Measurements from ENCODE around the gene TMEM143.
A peak's percentile ranks its signal among the peaks of the same experiment; 100 is the strongest.
"Not testable (repeated sequence)": the region's sequence is repeated elsewhere in the genome, so short reads cannot be mapped to it uniquely, and the experiment has no call there.

TMEM143 gene

DNA sequence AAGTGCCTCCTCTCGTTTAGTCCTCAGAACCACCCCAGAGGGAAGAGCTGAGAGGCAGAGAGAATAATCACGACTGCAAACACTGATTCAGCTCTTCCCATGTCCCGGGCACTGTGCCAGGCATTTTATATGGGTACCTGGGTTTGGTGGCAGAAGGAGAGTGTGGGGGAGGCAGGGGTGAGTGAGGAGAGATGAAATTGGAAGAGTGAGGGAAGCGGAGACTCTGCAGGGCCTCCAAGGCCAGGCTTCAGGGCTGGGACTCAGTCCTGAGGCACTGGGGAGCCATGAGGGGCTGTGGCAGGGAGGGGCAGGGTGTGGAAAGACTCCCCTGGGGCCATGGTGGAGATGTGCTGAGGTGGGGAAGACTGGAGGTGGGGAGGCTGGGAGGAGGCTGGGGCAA is 9.2 kb upstream of the TMEM143 start:
- Mint-ChIP-seq H3K36me3 (no peaks in the 10 kb centered on the region), H3K27ac (no peak overlapping the region), H3K27me3 (no peaks in the 10 kb centered on the region), H3K9me3 (no peaks in the 10 kb centered on the region), H3K4me3 (no peak overlapping the region), H3K4me1 (no peaks in the 10 kb centered on the region)

DNA sequence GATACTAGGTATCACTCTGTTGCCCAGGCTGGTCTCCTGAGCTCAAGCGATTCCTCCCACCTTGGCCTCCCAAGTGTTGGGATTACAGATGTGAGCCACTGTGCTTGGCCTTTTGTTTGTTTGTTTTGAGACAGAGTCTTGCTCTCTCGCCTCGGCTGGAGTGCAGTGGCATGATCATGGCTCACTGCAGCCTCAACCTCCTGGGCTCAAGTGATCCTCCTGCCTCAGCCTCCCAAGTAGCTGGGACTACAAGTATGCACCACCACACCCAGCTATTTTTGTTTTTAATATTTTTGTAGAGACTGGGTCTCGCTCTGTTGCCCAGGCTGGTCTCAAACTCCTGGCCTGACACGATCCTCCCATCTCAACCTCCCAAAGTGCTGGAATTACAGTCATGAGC is 8.0 kb upstream of the TMEM143 start:
- not testable (repeated sequence) for H3K27me3 Mint-ChIP-seq, H3K36me3 Mint-ChIP-seq, H3K27ac Mint-ChIP-seq, H3K4me1 Mint-ChIP-seq, H3K4me3 Mint-ChIP-seq, H3K9me3 Mint-ChIP-seq

DNA sequence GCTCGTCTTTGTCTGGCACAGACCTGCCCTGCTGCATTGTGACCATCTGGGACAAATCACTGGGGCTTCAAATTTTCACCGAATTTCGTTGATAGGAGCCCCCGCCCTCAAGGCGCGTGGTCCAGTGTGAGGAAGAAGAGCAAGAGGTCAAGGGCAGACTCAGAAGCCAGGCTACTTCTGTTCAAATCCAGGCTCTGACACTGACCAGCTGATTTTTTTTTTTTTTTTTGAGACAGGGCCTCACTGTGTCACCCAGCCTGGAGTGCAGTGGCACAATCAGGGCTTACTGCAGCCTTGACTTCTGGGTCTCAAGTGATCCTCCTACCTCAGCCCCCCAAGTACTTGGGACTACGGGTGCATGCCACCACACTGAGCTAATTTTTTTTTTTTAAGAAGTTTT is 7.6 kb upstream of the TMEM143 start:
- Mint-ChIP-seq H3K4me1 (no peaks in the 10 kb centered on the region), H3K9me3 (no peaks in the 10 kb centered on the region), H3K36me3 (no peaks in the 10 kb centered on the region), H3K4me3 (no peak overlapping the region), H3K27ac (no peak overlapping the region), H3K27me3 (no peaks in the 10 kb centered on the region)

DNA sequence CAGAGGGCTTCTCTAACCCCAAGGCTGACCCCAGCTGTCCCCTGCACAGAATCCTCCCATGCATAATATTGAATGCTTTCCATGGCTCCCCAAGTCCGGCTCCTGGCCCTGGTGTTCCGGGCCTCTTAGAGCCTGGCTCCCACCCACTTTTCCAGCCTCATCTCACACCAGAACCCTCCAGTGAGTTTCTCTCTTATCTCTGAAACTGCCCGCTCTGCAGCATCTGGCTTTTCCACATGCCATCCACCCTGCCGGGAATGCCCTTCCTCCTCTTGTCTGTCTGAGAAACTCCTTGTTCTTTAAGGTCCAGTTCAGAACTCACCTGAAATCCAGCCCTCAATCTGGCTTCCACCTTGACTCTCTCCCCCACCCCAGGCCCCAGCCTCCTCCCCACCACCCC is 7.2 kb upstream of the TMEM143 start:
- no peaks in the 10 kb centered on the region for H3K9me3 Mint-ChIP-seq
- no peaks in the 10 kb centered on the region for H3K4me1 Mint-ChIP-seq
- H3K27me3 Mint-ChIP-seq, result no peaks in the 10 kb centered on the region
- no peaks in the 10 kb centered on the region for H3K36me3 Mint-ChIP-seq
- H3K27ac Mint-ChIP-seq, result peak overlapping the region; percentile 41
- H3K4me3 Mint-ChIP-seq, result no peak overlapping the region

DNA sequence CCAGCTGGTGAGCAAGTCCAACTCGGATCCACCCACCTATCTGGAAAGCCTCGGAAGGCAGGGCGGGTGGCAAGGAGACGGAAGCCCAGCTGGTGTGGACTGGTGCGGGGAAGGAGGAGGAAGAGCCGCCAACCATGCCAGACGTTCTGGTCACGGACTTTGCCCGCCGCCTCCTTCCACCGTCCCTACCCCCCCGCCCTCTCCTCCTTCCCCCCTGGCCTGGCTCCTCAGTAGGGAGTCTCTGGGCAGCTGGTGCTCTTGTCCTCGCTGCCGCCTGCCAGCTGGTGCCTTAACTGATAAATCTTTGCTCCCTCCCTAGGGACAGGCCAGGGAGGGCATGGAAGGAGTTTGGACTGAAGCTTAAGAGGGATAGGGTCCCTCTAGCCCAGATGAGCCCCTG is 5.2 kb upstream of the TMEM143 start:
- H3K27me3 Mint-ChIP-seq, result no peaks in the 10 kb centered on the region
- no peaks in the 10 kb centered on the region for H3K9me3 Mint-ChIP-seq
- H3K27ac Mint-ChIP-seq, result no peak overlapping the region
- H3K36me3 Mint-ChIP-seq, result no peaks in the 10 kb centered on the region
- no peak overlapping the region for H3K4me3 Mint-ChIP-seq
- H3K4me1 Mint-ChIP-seq, result no peaks in the 10 kb centered on the region

DNA sequence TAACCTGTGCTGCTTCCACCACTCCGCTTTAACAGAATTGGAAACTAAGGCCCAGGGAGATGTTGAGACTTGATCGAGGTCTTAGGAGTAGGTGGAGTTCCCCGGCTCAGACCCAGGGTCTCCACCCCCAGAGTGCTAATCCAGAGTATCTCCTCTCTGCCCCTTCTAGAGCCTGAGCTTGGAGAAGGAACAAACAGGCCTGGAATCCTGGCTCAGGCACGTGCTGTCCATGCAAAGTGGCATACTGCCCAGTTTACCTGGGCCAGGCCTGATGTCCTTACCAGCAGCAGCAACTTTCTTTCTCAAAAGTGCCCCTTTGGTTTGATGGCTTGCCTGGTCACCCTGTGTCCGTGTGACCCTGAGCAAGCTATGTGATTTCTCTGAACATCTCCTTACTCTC is 4.1 kb upstream of the TMEM143 start:
- peaks cover 2% of the 10 kb centered on the region for H3K4me1 Mint-ChIP-seq
- no peak overlapping the region for H3K27ac Mint-ChIP-seq
- no peaks in the 10 kb centered on the region for H3K27me3 Mint-ChIP-seq
- no peaks in the 10 kb centered on the region for H3K36me3 Mint-ChIP-seq
- H3K9me3 Mint-ChIP-seq, result no peaks in the 10 kb centered on the region
- no peak overlapping the region for H3K4me3 Mint-ChIP-seq

DNA sequence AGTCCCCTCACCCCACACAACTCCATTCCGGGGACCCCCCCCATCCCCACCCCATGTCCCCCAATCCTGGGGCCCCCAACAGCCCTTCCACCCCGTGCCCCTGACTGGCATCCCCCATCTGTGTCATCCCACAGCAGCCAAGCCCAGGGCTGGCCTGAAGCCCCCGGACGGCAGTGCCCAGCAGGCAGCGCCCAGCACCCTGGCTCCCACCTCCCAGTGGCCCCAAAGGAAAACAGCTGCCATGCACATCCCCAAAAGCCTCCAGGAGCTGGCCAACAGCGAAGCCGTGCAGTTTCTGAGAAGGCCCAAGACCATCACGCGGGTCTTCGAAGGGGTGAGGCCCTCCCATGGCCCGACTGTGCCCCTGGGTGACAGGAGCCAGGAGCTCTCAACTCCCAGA is 1.9 kb upstream of the TMEM143 start:
- no peak overlapping the region for H3K4me3 Mint-ChIP-seq
- peaks cover 6% of the 10 kb centered on the region for H3K4me1 Mint-ChIP-seq
- no peak overlapping the region for H3K27ac Mint-ChIP-seq
- H3K36me3 Mint-ChIP-seq, result no peaks in the 10 kb centered on the region
- no peaks in the 10 kb centered on the region for H3K9me3 Mint-ChIP-seq
- no peaks in the 10 kb centered on the region for H3K27me3 Mint-ChIP-seq

DNA sequence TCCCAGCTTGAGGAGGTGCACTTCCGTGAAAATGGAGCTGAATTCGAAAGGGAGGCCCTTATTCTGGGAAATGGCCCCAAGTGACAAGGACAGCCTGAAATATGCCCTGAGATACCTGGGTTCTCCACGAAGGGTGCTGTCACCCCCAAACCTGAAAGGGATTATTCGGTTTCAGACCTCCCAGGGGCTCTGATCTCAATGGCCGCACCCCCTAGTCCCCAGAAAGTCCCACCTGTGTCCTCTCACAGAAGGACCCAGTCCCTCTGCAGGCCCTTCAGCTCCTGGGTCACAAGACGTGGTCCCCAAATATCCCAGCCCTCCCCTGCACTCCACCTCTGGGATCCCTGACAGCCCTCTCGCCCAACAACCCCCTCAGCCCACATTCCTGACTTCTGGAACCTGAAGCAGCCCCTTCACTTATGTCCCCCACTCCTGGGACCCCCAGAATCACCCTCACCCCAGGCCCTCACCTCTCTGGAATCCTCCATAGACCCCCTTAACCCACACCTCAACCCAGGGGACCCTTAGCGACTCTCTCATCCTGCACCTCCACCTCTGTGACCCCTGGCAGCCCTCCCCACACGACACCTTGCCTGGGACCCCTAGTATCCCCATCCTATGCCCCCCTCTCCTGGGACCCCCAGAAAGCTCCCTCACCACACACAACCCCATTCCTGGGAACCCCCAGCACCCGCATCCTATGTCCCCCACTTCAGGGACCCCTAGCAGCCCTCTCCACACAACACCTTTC is 1.0 kb upstream of the TMEM143 start:
- H3K27me3 Mint-ChIP-seq, result no peaks in the 10 kb centered on the region
- peaks cover 6% of the 10 kb centered on the region for H3K4me1 Mint-ChIP-seq
- H3K27ac Mint-ChIP-seq, result no peak overlapping the region
- no peaks in the 10 kb centered on the region for H3K36me3 Mint-ChIP-seq
- peak overlapping the region; percentile 96 for H3K4me3 Mint-ChIP-seq
- no peaks in the 10 kb centered on the region for H3K9me3 Mint-ChIP-seq

DNA sequence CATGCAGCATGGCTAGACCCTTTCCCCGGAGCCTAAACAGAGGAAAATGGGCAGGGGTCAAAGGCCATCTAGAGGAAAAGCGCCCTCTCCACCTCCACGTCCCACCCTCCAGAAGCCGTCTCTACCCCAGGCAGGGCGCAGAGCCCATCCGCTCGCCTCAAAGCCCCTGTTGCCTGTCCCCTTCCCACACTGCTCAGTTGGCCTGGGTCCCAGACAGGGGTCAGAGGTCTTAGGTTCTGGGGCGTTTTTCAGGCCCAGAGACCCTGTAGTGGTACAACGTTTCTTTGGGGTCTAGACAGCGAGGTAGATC is 285 bp downstream of the TMEM143 start:
- no peaks in the 10 kb centered on the region for H3K9me3 Mint-ChIP-seq
- H3K36me3 Mint-ChIP-seq, result peaks cover 4% of the 10 kb centered on the region
- peaks cover 6% of the 10 kb centered on the region for H3K4me1 Mint-ChIP-seq
- H3K27me3 Mint-ChIP-seq, result no peaks in the 10 kb centered on the region
- peak overlapping the region; percentile 93 for H3K27ac Mint-ChIP-seq
- H3K4me3 Mint-ChIP-seq, result peak overlapping the region; percentile 96

DNA sequence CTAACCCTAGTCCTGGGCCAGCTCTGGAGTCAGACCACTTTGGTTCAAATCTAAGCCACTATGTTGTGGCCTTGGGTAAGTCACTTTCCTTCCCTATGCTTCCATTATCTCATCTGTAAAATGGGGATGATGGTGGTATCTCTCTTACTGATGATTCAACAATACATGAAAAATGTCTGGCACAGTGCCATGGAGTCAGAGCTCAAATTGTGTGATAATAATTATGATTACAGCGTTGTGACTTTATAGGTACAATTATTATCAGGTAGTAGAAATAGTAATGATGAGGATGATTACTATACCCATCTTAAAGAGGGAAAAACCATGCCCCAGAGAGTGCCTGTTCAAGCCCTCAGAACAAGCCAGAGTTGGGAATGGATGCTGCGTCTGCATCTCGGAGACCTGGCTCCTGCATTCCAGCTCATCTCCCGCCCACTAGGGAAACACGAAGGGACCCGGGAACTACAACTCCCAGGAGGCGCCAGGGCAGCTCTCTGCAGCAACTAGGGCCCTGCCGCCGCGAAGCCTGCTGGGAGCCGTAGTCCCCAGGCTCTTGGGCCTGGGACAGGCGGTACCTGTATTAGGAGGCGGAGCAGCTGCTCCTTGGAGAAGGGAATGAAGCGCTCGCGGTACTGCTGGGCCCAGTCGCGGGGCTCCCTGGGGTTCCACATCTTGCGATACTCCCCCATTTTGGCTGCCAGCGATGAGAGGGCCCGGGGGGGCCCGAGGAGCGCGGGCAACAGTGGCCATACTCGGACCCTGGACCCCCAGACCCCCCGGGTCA is 832 bp downstream of the TMEM143 start:
- H3K27ac Mint-ChIP-seq, result no peak overlapping the region
- H3K9me3 Mint-ChIP-seq, result no peaks in the 10 kb centered on the region
- peak overlapping the region; percentile 96 for H3K4me3 Mint-ChIP-seq
- H3K27me3 Mint-ChIP-seq, result no peaks in the 10 kb centered on the region
- H3K4me1 Mint-ChIP-seq, result peaks cover 6% of the 10 kb centered on the region
- peaks cover 5% of the 10 kb centered on the region for H3K36me3 Mint-ChIP-seq

DNA sequence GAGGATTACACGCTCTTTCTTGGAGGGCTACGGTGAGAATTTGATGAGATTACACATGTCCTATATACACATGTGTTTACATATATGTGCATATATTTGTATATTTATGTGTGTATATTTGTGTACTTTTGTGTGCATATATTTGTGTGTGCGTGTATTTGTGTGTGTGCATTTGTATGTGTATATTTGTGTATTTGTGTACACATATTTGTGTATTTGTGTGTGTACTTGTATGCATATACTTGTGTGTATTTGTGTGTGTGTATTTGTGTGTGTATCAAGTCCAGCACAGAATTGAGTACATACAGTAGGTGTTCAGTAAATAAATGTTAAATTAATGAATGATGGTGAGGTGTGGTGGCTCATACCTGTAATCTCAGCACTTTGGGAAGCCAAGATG is 1.8 kb downstream of the TMEM143 start:
- no peaks in the 10 kb centered on the region for H3K27me3 Mint-ChIP-seq
- H3K36me3 Mint-ChIP-seq, result peaks cover 6% of the 10 kb centered on the region
- H3K4me1 Mint-ChIP-seq, result peaks cover 6% of the 10 kb centered on the region
- H3K4me3 Mint-ChIP-seq, result no peak overlapping the region
- no peak overlapping the region for H3K27ac Mint-ChIP-seq
- H3K9me3 Mint-ChIP-seq, result no peaks in the 10 kb centered on the region

DNA sequence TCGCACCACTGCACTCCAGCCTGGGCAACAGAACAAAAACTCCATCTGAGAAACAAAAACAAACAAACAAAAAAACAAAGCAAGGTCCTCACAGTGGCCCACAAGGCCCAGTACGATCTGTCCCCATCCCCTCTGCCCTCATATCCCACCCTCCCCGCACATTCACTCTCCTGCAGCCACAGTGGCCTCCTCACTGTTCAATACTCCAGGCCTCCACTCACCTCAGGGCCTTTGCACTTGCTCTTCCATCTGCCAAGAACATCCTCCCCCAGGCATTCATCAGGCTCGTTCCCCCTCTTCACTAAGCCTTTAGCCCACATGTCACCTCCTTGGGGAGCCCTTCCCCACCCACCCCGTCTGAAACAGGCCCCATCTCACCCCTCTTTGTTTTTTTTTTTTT is 4.6 kb downstream of the TMEM143 start:
- no peak overlapping the region for H3K4me3 Mint-ChIP-seq
- peaks cover 6% of the 10 kb centered on the region for H3K36me3 Mint-ChIP-seq
- H3K27ac Mint-ChIP-seq, result no peak overlapping the region
- no peaks in the 10 kb centered on the region for H3K27me3 Mint-ChIP-seq
- peaks cover 6% of the 10 kb centered on the region for H3K4me1 Mint-ChIP-seq
- H3K9me3 Mint-ChIP-seq, result no peaks in the 10 kb centered on the region

DNA sequence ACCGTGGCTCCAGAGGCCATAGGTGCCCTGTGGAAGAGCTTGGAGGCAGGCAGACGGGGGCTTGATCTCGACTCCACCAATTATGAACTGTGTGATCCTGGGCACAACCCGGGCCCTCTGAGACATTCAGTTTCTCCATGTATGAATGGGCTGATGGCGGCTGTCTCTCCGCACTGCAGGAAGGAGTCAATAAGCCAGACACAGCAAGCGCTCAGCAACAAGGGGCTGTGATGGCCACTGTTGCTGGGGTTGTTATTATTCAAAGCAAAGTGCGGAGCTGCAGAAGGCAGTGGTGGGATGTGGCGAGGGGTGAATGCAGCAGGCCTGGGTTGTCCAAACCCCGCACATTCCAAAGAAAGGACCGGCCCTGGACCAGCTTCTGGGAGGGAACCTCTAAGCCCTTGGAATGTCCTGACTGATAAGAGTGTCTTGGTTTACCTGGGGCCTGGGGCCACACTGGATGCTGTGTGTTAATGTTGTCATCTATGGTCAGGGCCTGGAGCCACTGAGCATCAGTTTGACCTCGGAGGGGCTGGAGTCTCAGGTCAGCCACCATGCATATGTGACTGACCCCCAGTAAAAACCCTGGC is 8.3 kb downstream of the TMEM143 start:
- Mint-ChIP-seq H3K27ac (no peak overlapping the region), H3K27me3 (no peaks in the 10 kb centered on the region), H3K9me3 (no peaks in the 10 kb centered on the region), H3K4me3 (no peak overlapping the region), H3K36me3 (peaks cover 6% of the 10 kb centered on the region), H3K4me1 (peaks cover 4% of the 10 kb centered on the region)

DNA sequence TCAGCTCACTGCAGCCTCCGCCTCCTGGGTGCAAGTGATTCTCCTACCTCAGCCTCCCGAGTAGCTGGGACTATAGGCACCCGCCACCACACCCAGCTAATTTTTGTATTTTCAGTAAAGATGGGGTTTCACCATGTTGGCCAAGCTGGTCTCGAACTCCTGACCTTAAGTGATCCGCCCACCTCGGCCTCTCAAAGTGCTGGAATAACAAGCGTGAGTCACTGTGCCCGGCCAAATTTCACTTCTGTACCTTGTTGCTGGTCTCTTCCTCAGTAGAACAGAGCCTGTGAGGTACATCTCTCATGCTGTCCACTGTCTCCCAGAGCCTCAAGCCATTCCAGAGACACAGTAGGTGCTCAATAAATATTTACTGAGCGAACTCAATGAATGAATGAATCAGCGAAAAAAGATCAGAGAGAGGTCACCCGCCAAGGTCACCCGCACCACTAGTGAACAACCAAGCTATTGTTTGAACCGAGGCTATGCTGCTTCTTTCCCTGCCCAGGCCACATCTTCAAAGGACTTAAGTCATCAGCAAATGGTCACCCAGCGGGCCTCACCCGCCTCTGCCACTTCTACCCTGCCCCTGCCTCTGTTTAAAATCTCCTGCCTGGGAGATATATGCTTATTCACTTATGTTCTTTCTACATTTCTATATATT is 9.3 kb downstream of the TMEM143 start:
- no peak overlapping the region for H3K4me3 Mint-ChIP-seq
- H3K27ac Mint-ChIP-seq, result no peak overlapping the region

DNA sequence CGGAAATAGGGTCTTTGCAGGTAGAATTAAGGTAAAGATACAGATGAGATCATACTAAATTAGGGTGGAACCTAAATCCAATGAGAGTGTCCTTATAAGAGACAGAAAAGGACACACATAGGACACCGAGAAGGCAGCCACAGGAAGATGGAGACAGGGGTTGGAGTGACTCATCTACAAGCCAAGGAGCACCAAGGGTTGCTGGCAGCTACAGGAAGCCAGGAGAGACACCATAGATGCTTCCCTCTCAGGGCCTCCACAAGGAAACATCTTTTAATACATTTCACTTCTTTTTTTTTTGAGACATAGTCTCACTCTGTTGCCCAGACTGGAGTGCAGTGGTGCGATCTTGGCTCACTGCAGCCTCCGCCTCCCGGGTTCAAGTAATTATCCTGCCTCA is 10.1 kb downstream of the TMEM143 start:
- H3K4me3 Mint-ChIP-seq, result no peak overlapping the region
- no peaks in the 10 kb centered on the region for H3K9me3 Mint-ChIP-seq
- H3K4me1 Mint-ChIP-seq, result peaks cover 4% of the 10 kb centered on the region
- H3K36me3 Mint-ChIP-seq, result peaks cover 5% of the 10 kb centered on the region
- no peaks in the 10 kb centered on the region for H3K27me3 Mint-ChIP-seq
- H3K27ac Mint-ChIP-seq, result no peak overlapping the region

More for the DNA sequence above, 9.3 kb downstream of the TMEM143 start:
- peaks cover 6% of the 10 kb centered on the region for H3K36me3 Mint-ChIP-seq
- no peaks in the 10 kb centered on the region for H3K27me3 Mint-ChIP-seq
- peaks cover 4% of the 10 kb centered on the region for H3K4me1 Mint-ChIP-seq
- H3K9me3 Mint-ChIP-seq, result no peaks in the 10 kb centered on the region

DNA sequence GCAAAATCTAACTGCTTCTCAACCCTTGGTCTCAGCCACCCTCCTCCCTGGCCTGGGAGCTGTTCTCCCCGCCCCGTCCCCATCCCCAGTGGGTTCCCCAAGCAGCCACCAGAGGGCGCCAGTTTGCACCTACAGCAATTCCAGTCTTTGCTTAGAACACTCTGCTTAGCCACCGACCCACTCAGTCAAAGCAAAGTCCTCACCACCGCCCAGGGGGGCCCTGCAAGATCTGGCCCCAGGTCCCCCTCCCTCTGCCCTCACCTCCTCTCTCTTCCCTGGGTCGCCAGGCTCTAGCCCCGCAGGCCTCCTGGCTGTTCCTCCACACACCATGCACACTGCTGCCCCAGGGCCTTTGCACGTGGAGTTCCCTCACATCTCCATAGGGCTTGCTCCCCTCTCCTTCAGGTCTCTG is 12.4 kb downstream of the TMEM143 start:
- H3K27ac Mint-ChIP-seq, result no peak overlapping the region

More for the DNA sequence above, 12.4 kb downstream of the TMEM143 start:
- H3K27me3 Mint-ChIP-seq, result no peaks in the 10 kb centered on the region
- no peak overlapping the region for H3K4me3 Mint-ChIP-seq
- no peaks in the 10 kb centered on the region for H3K36me3 Mint-ChIP-seq
- H3K9me3 Mint-ChIP-seq, result no peaks in the 10 kb centered on the region
- peaks cover 4% of the 10 kb centered on the region for H3K4me1 Mint-ChIP-seq
